Measurements from ENCODE around the gene TRIM3. TPM values are rescaled to one million over a fixed set of nuclear protein-coding genes. Genes with fewer than 3 reads are reported as not detected.

TRIM3 gene
- total RNA-seq, 1 donor from 2014 or later: 27.2 TPM

- Mint-ChIP-seq H3K4me1 (ENCODE audit: low read depth) (no peaks in the 10 kb centered on the region), H3K27ac (ENCODE audit: unreplicated experiment) (no peak within 1 kb of the TSS), H3K4me3 (ENCODE audit: unreplicated experiment) (no peak within 1 kb of the TSS), H3K27me3 (ENCODE audit: low read depth) (no peaks in the 10 kb centered on the region), H3K36me3 (ENCODE audit: low read depth) (no peaks in the 10 kb centered on the region), H3K9me3 (ENCODE audit: low read depth) (no peaks in the 10 kb centered on the region)
- no peak for TF ChIP-seq CTCF (IDR thresholded peaks at IDR 0.05)
- no peak for DNase-seq (ENCODE audit: low spot score)
Observed at GRCh38 chr11:6440906-6441358, 32.8 kb downstream of the TRIM3 start, which contains the start of gene HPX. Gene HPX, minus strand, starts transcription at chr11:6440987. Its CDS starts 24 bp downstream, at chr11:6440963.

GRCh38 chr11:6438979-6439571, 34.7 kb downstream of the TRIM3 start:
- H3K36me3 Mint-ChIP-seq (ENCODE audit: low read depth): no peaks in the 10 kb centered on the region
- H3K4me3 Mint-ChIP-seq (ENCODE audit: unreplicated experiment): no peak overlapping the region
- no peak overlapping the region for H3K27ac Mint-ChIP-seq (ENCODE audit: unreplicated experiment)
- H3K4me1 Mint-ChIP-seq (ENCODE audit: low read depth): no peaks in the 10 kb centered on the region
- no peak for DNase-seq (ENCODE audit: low spot score)
- no peaks in the 10 kb centered on the region for H3K9me3 Mint-ChIP-seq (ENCODE audit: low read depth)
- no peaks in the 10 kb centered on the region for H3K27me3 Mint-ChIP-seq (ENCODE audit: low read depth)
- TF ChIP-seq CTCF (IDR thresholded peaks at IDR 0.05): peak; percentile 79

- Mint-ChIP-seq H3K4me1 (ENCODE audit: low read depth) (no peaks in the 10 kb centered on the region), H3K4me3 (ENCODE audit: unreplicated experiment) (no peak overlapping the region), H3K27me3 (ENCODE audit: low read depth) (no peaks in the 10 kb centered on the region), H3K9me3 (ENCODE audit: low read depth) (no peaks in the 10 kb centered on the region), H3K27ac (ENCODE audit: unreplicated experiment) (no peak overlapping the region), H3K36me3 (ENCODE audit: low read depth) (no peaks in the 10 kb centered on the region)
- no peak for TF ChIP-seq CTCF (IDR thresholded peaks at IDR 0.05)
- no peak for DNase-seq (ENCODE audit: low spot score)
Observed at GRCh38 chr11:6437993-6438392, 35.7 kb downstream of the TRIM3 start.

DNA sequence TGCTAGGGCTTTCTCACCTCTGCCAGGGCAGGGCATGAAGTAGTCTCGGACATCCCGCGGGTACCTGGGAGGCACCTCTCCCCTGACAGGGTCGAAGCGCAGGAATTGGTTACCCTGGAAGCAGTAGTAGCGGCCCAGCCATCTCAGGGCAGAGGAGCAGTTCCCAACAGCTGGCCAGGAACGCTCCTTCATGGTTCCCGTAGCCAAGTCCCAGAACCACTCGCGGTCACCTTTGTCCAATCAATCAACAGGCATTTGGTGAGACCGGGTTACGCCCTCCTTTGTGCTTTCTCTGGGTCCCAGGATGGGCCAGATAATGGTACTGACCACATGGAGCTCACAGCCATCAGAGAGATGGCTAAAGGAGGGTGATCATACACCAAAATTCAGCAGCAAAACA, 36.3 kb downstream of the TRIM3 start:
- TF ChIP-seq CTCF (IDR thresholded peaks at IDR 0.05): no peak
- H3K27ac Mint-ChIP-seq (ENCODE audit: unreplicated experiment): no peak overlapping the region
- no peak overlapping the region for H3K4me3 Mint-ChIP-seq (ENCODE audit: unreplicated experiment)
- no peaks in the 10 kb centered on the region for H3K9me3 Mint-ChIP-seq (ENCODE audit: low read depth)
- H3K36me3 Mint-ChIP-seq (ENCODE audit: low read depth): no peaks in the 10 kb centered on the region
- H3K27me3 Mint-ChIP-seq (ENCODE audit: low read depth): no peaks in the 10 kb centered on the region
- H3K4me1 Mint-ChIP-seq (ENCODE audit: low read depth): no peaks in the 10 kb centered on the region
- DNase-seq (ENCODE audit: low spot score): no peak

- no peak overlapping the region for H3K27ac Mint-ChIP-seq (ENCODE audit: unreplicated experiment)
- no peaks in the 10 kb centered on the region for H3K27me3 Mint-ChIP-seq (ENCODE audit: low read depth)
- no peak for TF ChIP-seq CTCF (IDR thresholded peaks at IDR 0.05)
- no peak for DNase-seq (ENCODE audit: low spot score)
- H3K36me3 Mint-ChIP-seq (ENCODE audit: low read depth): no peaks in the 10 kb centered on the region
- no peak overlapping the region for H3K4me3 Mint-ChIP-seq (ENCODE audit: unreplicated experiment)
- H3K4me1 Mint-ChIP-seq (ENCODE audit: low read depth): peaks cover 5% of the 10 kb centered on the region
- H3K9me3 Mint-ChIP-seq (ENCODE audit: low read depth): no peaks in the 10 kb centered on the region
Observed at GRCh38 chr11:6433998-6434660, 39.6 kb downstream of the TRIM3 start.

All from chondrocyte (in vitro differentiated cells).